Fibroblast of lung (primary cell): Measurements from ENCODE around the gene SPAG9. TPM values are rescaled to one million over a fixed set of nuclear protein-coding genes. Genes with fewer than 3 reads are reported as not detected.

ENCODE experiments used
- DNase-seq, 2 donors: peaks; one replicate each; pipeline versions ENCODE4 v3.0.0 to v3.0.0-alpha.2; 2010; ENCODE audit warnings: low read depth in 2 of 2
- H2AFZ ChIP-seq: 2 replicates; pipeline ENCODE4 v1.5.1; 2012; ENCODE audit warnings: low read length, control low read depth, inconsistent platforms
- H3K27ac ChIP-seq: 2 replicates; pipeline ENCODE4 v1.5.1; 2011; ENCODE audit warnings: low read length, control low read depth; ENCODE audit not compliant: insufficient read depth
- H3K27me3 ChIP-seq: 2 replicates; pipeline ENCODE4 v1.5.1; 2011; ENCODE audit warnings: mild to moderate bottlenecking, low read length; ENCODE audit not compliant: control insufficient read depth, insufficient read depth
- H3K36me3 ChIP-seq: 2 replicates; pipeline ENCODE4 v1.5.1; 2011; ENCODE audit warnings: low read length; ENCODE audit not compliant: control insufficient read depth, insufficient read depth
- H3K4me1 ChIP-seq: 2 replicates; pipeline ENCODE4 v1.5.1; 2011; ENCODE audit warnings: low read length; ENCODE audit not compliant: control insufficient read depth, insufficient read depth; ENCODE audit errors: extremely low read depth
- H3K4me2 ChIP-seq: 2 replicates; pipeline ENCODE4 v1.5.1; 2011; ENCODE audit warnings: low read length, control low read depth; ENCODE audit not compliant: insufficient read depth; ENCODE audit errors: extremely low read depth
- H3K4me3 ChIP-seq, 4 experiments: fragments of 200-600 bp in 1 of 4; sonication (generic) in 1 of 4; replicated peaks in 1 of 4; 2 replicates each; pipeline ENCODE4 v1.5.1; 2011 to 2016; ENCODE audit warnings: low read length in 4 of 4, low read depth in 3 of 4, mild to moderate bottlenecking in 3 of 4, control low read depth in 2 of 4, inconsistent platforms in 1 of 4, mixed read lengths in 1 of 4; ENCODE audit not compliant: insufficient read depth in 1 of 4; ENCODE audit errors: control extremely low read depth in 1 of 4
- H3K79me2 ChIP-seq: 2 replicates; pipeline ENCODE4 v1.5.1; 2012; ENCODE audit warnings: mild to moderate bottlenecking, low read length, inconsistent platforms; ENCODE audit not compliant: control insufficient read depth, insufficient read depth
- H3K9ac ChIP-seq: 2 replicates; pipeline ENCODE4 v1.5.1; 2011; ENCODE audit warnings: mild to moderate bottlenecking, low read length, control low read depth; ENCODE audit not compliant: insufficient read depth
- H3K9me3 ChIP-seq: 2 replicates; pipeline ENCODE4 v1.5.1; 2012; ENCODE audit warnings: low read depth, low read length; ENCODE audit not compliant: control insufficient read depth, insufficient read depth
- H4K20me1 ChIP-seq: 2 replicates; pipeline ENCODE4 v1.5.1; 2011; ENCODE audit warnings: low read length; ENCODE audit not compliant: control insufficient read depth, insufficient read depth; ENCODE audit errors: extremely low read depth
- EZH2 ChIP-seq: IDR thresholded peaks from 2 replicates; pipeline ENCODE4 v1.5.1; 2012; ENCODE audit warnings: low read length, control low read depth, mild to moderate bottlenecking; ENCODE audit errors: missing control alignments
- polyA plus RNA-seq, 2 donors: library from polyadenylated mRNA; depleted of rRNA in 1 of 2; stranded (reverse) in 1 of 2; unstranded in 1 of 2; fragments of >200 nt; gene quantifications; 2 replicates each; pipeline ENCODE4 v1.2.1, GENCODE V29; 2011 to 2012; ENCODE audit warnings: missing spikeins in 1 of 2
- total RNA-seq: library from RNA; depleted of rRNA; stranded (reverse); fragments of >200 nt; gene quantifications from 2 replicates; pipeline ENCODE4 v1.2.1, GENCODE V29; 2014
- TF ChIP-seq, protein P1 (sequence below), 2 donors: IDR thresholded peaks in 1 of 2; conservative IDR thresholded peaks in 1 of 2; 1 replicate in 1 of 2; 2 replicates in 1 of 2; pipeline ENCODE4 v1.5.1; 2011 to 2012; ENCODE audit warnings: low read length in 2 of 2, control low read depth in 1 of 2, inconsistent platforms in 1 of 2, low read depth in 1 of 2, mild to moderate bottlenecking in 1 of 2

SPAG9 gene
- total and polyA plus RNA-seq, 2 donors (not counting 1 experiment from before 2014, with no cell fraction given), result 49.8 to 126 TPM

DNA sequence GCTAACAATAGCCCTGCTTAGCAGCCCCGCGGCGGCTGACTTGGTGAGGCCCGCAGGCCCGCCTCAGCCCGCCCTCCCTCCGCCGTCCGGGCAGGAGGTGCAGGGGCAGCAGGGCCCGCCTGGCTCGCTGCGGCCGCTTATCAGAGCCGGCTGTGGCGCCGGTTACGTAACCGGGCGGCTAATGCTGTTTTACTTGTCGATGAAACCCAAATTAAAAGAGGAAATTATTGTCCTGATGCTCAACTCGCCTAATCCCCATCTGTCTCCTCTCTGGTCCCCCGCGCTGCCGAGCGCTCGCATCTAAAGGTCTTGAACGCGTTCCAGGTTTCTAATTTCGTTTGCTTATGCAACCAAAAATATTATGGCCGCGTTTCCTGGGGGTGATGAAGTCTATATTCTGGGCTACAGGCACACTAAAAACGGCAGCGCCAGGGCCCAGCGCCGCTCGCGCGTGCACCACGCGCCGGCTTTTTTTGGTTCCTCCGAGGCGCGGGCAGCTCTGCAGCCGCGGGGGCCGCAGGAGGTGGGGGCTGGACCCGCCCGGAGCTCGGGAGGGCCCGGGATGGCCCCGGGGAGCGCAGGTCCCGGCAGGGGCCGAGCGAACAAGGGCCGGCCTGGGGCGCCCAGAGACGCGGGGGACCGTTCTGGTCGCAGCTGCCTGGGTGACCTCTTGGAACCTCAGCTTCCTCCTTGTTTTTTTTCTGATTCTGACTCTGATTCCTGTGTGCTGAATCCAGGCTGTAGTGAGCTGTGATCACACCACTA lies 189.3 kb downstream of the SPAG9 start:
- Histone ChIP-seq H3K4me2 (peak overlapping the region; percentile 93), H3K9ac (peak overlapping the region; percentile 79), H3K9me3 (no peaks in the 10 kb centered on the region), H3K4me3 (peak overlapping the region; percentile 8 to 52 (median 28)), H3K4me1 (peaks cover 7% of the 10 kb centered on the region), H4K20me1 (no peaks in the 10 kb centered on the region), H3K36me3 (no peaks in the 10 kb centered on the region), H2AFZ (peak overlapping the region; percentile 81), H3K27me3 (no peaks in the 10 kb centered on the region), H3K79me2 (no peaks in the 10 kb centered on the region), H3K27ac (peak overlapping the region; percentile 87)
- TF ChIP-seq, protein P1, sequence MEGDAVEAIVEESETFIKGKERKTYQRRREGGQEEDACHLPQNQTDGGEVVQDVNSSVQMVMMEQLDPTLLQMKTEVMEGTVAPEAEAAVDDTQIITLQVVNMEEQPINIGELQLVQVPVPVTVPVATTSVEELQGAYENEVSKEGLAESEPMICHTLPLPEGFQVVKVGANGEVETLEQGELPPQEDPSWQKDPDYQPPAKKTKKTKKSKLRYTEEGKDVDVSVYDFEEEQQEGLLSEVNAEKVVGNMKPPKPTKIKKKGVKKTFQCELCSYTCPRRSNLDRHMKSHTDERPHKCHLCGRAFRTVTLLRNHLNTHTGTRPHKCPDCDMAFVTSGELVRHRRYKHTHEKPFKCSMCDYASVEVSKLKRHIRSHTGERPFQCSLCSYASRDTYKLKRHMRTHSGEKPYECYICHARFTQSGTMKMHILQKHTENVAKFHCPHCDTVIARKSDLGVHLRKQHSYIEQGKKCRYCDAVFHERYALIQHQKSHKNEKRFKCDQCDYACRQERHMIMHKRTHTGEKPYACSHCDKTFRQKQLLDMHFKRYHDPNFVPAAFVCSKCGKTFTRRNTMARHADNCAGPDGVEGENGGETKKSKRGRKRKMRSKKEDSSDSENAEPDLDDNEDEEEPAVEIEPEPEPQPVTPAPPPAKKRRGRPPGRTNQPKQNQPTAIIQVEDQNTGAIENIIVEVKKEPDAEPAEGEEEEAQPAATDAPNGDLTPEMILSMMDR (conservative IDR thresholded peaks at IDR 0.05 in 1 of 2, IDR thresholded peaks at IDR 0.05 in 1 of 2; ENCODE audit: low read depth in 1 of 2, low read length in 2 of 2), result no peak
- TF ChIP-seq EZH2, result no peak
- peak; percentile 85 to 89 for DNase-seq

DNA sequence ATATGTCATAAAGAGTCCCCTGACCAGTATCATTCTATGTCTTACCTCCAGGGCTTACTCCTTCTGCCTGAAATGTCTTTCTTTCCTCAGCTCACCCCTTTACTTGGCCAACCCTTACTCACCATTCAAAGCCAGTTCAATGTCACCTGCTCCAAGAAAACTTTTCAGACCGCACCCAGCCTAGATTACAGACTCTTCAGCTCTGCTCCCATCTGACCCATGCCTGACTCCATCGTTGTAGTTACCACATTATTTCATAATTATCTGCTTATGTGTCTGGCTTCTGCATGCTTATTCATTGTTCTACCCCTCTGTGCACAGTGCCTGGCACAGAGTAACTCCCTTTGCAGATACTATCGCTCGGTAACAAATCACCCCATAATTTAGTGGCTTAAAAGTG lies 192.0 kb downstream of the SPAG9 start:
- H3K27me3 ChIP-seq, result no peaks in the 10 kb centered on the region
- H4K20me1 ChIP-seq, result no peaks in the 10 kb centered on the region
- no peak overlapping the region for H3K4me3 ChIP-seq
- H3K27ac ChIP-seq, result no peak overlapping the region
- no peak overlapping the region for H3K9ac ChIP-seq
- no peaks in the 10 kb centered on the region for H3K36me3 ChIP-seq
- no peak for DNase-seq
- H3K4me1 ChIP-seq, result peaks cover 7% of the 10 kb centered on the region
- H3K4me2 ChIP-seq, result no peak overlapping the region
- H3K79me2 ChIP-seq, result no peaks in the 10 kb centered on the region
- no peak overlapping the region for H2AFZ ChIP-seq
- H3K9me3 ChIP-seq, result no peaks in the 10 kb centered on the region
- TF ChIP-seq EZH2, result no peak
- TF ChIP-seq, protein P1 (conservative IDR thresholded peaks at IDR 0.05 in 1 of 2, IDR thresholded peaks at IDR 0.05 in 1 of 2; ENCODE audit: low read depth in 1 of 2, low read length in 2 of 2), result no peak

DNA sequence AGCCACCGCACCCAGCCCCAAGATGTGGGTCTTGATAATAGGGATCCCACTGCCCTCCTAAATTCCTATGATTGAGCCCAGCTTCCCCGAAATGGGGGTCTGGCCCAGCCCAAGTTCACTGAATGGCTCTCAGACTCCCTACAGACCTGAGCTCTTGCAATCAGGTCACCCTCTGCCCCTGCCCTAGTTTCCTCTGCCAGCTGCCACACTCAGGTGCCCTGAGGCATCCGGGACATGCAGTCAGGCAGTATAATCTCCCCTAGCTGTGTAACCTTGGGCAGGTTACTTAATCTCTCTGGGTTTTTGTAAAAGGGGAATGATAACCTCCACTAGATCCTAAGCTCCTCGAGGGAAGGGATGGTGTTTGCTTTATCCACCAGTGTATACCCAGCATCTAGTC lies 193.4 kb downstream of the SPAG9 start:
- Histone ChIP-seq H3K36me3 (no peaks in the 10 kb centered on the region), H3K79me2 (no peaks in the 10 kb centered on the region), H2AFZ (no peak overlapping the region), H4K20me1 (no peaks in the 10 kb centered on the region), H3K9me3 (no peaks in the 10 kb centered on the region), H3K27ac (no peak overlapping the region), H3K27me3 (no peaks in the 10 kb centered on the region), H3K4me1 (peaks cover 5% of the 10 kb centered on the region), H3K4me3 (no peak overlapping the region), H3K4me2 (no peak overlapping the region), H3K9ac (no peak overlapping the region)
- DNase-seq, result no peak
- TF ChIP-seq, protein P1 (conservative IDR thresholded peaks at IDR 0.05 in 1 of 2, IDR thresholded peaks at IDR 0.05 in 1 of 2; ENCODE audit: low read depth in 1 of 2, low read length in 2 of 2), result no peak
- TF ChIP-seq EZH2, result no peak
